ENCODE measurements around the gene WFDC13.

Gene WFDC13

DNA sequence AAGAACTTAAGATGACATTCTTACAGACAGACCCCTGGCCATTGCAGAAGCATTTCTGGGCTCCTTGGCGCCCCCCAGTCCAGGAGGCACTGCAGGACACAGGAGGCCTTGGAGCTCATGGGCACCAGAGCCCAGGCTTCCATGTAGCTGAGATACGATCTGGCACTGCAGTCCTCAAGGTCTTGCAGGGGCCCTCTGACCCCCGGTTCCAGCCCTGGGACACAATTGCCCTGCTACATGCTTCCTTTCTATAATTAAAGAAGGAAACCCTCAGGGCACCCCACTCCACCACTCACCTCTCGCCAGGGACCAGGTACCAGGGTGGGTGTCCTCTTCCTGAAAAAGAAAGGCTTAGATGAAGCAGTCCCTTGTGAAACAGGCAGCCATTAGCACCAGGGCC is 56.3 kb downstream of the WFDC13 start:
- H3K4me3 ChIP-seq (ENCODE audit: control insufficient read depth, low read depth, low read length), result no peak overlapping the region
- TF ChIP-seq, protein P1, sequence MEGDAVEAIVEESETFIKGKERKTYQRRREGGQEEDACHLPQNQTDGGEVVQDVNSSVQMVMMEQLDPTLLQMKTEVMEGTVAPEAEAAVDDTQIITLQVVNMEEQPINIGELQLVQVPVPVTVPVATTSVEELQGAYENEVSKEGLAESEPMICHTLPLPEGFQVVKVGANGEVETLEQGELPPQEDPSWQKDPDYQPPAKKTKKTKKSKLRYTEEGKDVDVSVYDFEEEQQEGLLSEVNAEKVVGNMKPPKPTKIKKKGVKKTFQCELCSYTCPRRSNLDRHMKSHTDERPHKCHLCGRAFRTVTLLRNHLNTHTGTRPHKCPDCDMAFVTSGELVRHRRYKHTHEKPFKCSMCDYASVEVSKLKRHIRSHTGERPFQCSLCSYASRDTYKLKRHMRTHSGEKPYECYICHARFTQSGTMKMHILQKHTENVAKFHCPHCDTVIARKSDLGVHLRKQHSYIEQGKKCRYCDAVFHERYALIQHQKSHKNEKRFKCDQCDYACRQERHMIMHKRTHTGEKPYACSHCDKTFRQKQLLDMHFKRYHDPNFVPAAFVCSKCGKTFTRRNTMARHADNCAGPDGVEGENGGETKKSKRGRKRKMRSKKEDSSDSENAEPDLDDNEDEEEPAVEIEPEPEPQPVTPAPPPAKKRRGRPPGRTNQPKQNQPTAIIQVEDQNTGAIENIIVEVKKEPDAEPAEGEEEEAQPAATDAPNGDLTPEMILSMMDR (conservative IDR thresholded peaks at IDR 0.05; ENCODE audit: control insufficient read depth, insufficient read depth, low read depth, low read length), result no peak
- no peak for DNase-seq (ENCODE audit: low read depth)

All from fibroblast of mammary gland (primary cell).